ENCODE results near the gene IBA57. TPM values are rescaled to one million over a fixed set of nuclear protein-coding genes. Genes with fewer than 3 reads are reported as not detected.

IBA57 gene
- total and polyA plus RNA-seq, 3 donors from 2014 or later, result 16.0 to 23.2 (median 21.0) TPM

- TF ChIP-seq CTCF (IDR thresholded peaks at IDR 0.05), result no peak
- no peak for TF ChIP-seq POLR2A (IDR thresholded peaks at IDR 0.05)
- no peaks in the 10 kb centered on the region for H3K36me3 ChIP-seq (ENCODE audit: low read depth, missing control alignments)
- no peak overlapping the region for H3K4me3 ChIP-seq
- intact Hi-C loops (cut with DNase I; ENCODE audit: low total_unique reads), result no loop called here
- no peaks in the 10 kb centered on the region for H3K4me1 ChIP-seq
- H3K9me3 ChIP-seq, result no peaks in the 10 kb centered on the region
- no peak overlapping the region for H3K27ac ChIP-seq
- no peak for DNase-seq
- 53 to 68% methylated on average over 9 to 15 of the region's 15 CpGs for WGBS, 2 donors
- H3K27me3 ChIP-seq, result no peaks in the 10 kb centered on the region
Measured at GRCh38 chr1:228205526-228206436, 40.2 kb downstream of the IBA57 start.

GRCh38 chr1:228206582-228207351 lies 41.2 kb downstream of the IBA57 start:
- no peak for TF ChIP-seq CTCF (IDR thresholded peaks at IDR 0.05)
- TF ChIP-seq POLR2A (IDR thresholded peaks at IDR 0.05), result no peak
- Histone ChIP-seq H3K27me3 (no peaks in the 10 kb centered on the region), H3K36me3 (ENCODE audit: low read depth, missing control alignments) (no peaks in the 10 kb centered on the region), H3K27ac (no peak overlapping the region), H3K4me3 (no peak overlapping the region), H3K4me1 (no peaks in the 10 kb centered on the region), H3K9me3 (no peaks in the 10 kb centered on the region)
- WGBS, 2 donors, result 87% methylated on average over 16 of the region's 16 CpGs; no CpG with 5 or more reads in 1 of the 2 donors
- intact Hi-C loops (cut with DNase I; ENCODE audit: low total_unique reads), result no loop called here
- no peak for DNase-seq

- intact Hi-C loops (cut with DNase I; ENCODE audit: low total_unique reads), result no loop called here
- no peak for DNase-seq
- no peaks in the 10 kb centered on the region for H3K9me3 ChIP-seq
- no peak overlapping the region for H3K27ac ChIP-seq
- 98% methylated on average over 7 of the region's 8 CpGs; no CpG with 5 or more reads in 1 of the 2 donors for WGBS, 2 donors
- no peaks in the 10 kb centered on the region for H3K4me1 ChIP-seq
- H3K27me3 ChIP-seq, result no peaks in the 10 kb centered on the region
- no peak overlapping the region for H3K4me3 ChIP-seq
- no peaks in the 10 kb centered on the region for H3K36me3 ChIP-seq (ENCODE audit: low read depth, missing control alignments)
- TF ChIP-seq POLR2A (IDR thresholded peaks at IDR 0.05), result no peak
- no peak for TF ChIP-seq CTCF (IDR thresholded peaks at IDR 0.05)
Measured at GRCh38 chr1:228207381-228207810, 41.8 kb downstream of the IBA57 start.

GRCh38 chr1:228207851-228208821 lies 42.5 kb downstream of the IBA57 start, which contains the start of gene OBSCN:
Gene OBSCN (plus strand): TSS chr1:228208044. CDS start chr1:228211784, 3,740 bp downstream.
- DNase-seq, result no peak
- intact Hi-C loops (cut with DNase I; ENCODE audit: low total_unique reads), result no loop called here
- Histone ChIP-seq H3K36me3 (ENCODE audit: low read depth, missing control alignments) (no peaks in the 10 kb centered on the region), H3K9me3 (no peaks in the 10 kb centered on the region), H3K27ac (no peak within 1 kb of the TSS), H3K4me3 (no peak within 1 kb of the TSS), H3K4me1 (no peaks in the 10 kb centered on the region), H3K27me3 (no peaks in the 10 kb centered on the region)
- WGBS, 2 donors, result 56 to 61% methylated on average over 5 to 30 of the region's 30 CpGs
- no peak for TF ChIP-seq POLR2A (IDR thresholded peaks at IDR 0.05)
- TF ChIP-seq CTCF (IDR thresholded peaks at IDR 0.05), result no peak
